ENCODE results near the gene PKMYT1.

The PKMYT1 gene

DNA sequence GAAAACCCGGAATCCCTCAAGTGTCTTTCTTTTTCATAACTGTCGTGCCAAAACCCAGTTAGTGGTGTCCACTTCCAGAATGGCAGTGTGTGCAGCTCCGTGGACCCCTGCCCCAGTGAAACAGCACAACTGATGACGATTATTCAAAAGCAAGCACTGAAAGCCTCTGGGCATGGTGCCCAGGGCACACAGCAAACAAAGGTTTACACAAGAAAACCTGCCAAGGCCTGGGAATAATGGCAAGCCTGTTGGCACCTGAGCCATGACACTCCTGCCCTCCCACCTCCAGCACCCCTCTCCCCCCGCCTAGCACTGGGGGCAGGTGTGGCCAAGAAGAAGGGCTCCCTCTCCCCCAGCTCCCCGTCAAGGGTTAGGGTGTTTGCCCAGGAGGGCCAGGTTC lies 2.8 kb downstream of the PKMYT1 start:
- TF ChIP-seq GATA2 (IDR thresholded peaks at IDR 0.05; ENCODE audit: low read depth, low read length) (no peak), GATA3 (IDR thresholded peaks at IDR 0.05; ENCODE audit: low read depth, low read length) (no peak)

DNA sequence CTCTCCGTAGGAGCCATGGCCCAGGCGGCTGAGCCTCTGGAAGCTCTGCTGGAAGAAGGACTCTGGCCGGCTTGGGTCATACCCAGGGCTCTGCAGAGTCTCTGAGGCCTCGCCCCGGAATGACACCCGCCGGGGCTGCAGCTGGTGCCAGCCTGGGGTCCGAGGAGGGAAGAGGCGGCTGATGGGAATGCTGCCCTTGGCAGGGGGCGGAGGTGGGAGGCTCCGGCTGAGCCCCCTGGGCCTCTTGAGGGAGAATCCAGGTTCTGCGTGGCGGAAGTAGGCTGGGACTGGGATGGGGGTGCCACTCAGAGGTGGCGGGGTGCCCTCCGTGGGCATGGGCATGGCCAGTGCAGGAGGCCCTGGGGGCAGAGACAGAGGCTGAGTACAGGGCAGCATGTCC lies 3.6 kb downstream of the PKMYT1 start:
- TF ChIP-seq GATA3 (IDR thresholded peaks at IDR 0.05; ENCODE audit: low read depth, low read length) (no peak), GATA2 (IDR thresholded peaks at IDR 0.05; ENCODE audit: low read depth, low read length) (no peak)

DNA sequence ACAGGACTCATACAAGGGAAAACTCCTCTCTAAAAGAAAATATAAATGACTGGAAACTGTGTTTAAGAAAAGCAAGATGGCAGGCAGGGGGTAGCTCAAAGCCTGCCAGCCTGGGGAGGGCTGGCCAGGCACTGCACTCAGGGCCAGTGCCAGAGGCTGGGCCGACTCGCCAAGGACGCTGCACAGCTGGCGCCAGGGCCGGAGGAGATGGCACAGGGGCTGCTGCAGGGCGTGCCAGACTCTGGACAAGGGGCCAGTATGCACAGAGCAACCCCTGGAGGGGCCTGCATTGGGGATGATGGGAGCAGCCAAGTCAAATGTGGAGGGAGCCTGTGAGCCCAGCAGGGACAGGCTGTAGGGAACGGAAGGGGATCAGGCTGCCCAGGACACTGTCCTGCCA lies 4.0 kb downstream of the PKMYT1 start:
- no peak for TF ChIP-seq GATA3 (IDR thresholded peaks at IDR 0.05; ENCODE audit: low read depth, low read length)
- no peak for TF ChIP-seq GATA2 (IDR thresholded peaks at IDR 0.05; ENCODE audit: low read depth, low read length)

DNA sequence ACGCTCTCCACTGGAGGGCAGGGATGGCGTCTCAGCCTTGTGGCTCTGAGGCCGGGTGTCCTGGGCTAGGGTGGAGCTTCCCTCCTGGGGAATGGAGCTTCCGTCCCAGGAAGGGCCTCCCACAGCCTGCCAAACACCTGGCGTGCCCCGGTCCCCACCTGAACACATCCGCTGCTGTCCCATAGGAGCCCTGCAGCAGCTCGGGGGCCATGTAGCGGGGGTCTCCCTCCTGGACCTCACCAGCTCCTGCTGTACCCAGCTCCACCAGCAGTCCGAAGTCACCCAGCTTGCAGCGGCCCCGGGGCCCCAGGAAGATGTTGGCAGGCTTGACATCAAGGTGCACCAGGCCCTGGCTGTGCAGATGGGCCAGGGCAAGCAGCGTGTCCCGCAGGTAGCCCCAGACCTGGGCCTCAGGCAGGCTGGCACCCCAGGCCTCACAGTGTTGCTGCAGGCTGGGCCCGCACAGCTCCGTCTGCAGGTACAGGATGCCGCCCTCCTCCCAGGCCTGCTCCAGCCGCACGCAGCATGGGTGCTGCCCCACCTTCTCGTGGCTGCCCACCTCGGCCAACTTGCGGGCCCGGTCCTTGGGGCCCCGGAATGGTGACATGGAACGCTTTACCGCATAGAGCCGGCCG lies 5.0 kb downstream of the PKMYT1 start:
- TF ChIP-seq GATA3 (IDR thresholded peaks at IDR 0.05; ENCODE audit: low read depth, low read length) = no peak
- TF ChIP-seq GATA2 (IDR thresholded peaks at IDR 0.05; ENCODE audit: low read depth, low read length) = no peak

DNA sequence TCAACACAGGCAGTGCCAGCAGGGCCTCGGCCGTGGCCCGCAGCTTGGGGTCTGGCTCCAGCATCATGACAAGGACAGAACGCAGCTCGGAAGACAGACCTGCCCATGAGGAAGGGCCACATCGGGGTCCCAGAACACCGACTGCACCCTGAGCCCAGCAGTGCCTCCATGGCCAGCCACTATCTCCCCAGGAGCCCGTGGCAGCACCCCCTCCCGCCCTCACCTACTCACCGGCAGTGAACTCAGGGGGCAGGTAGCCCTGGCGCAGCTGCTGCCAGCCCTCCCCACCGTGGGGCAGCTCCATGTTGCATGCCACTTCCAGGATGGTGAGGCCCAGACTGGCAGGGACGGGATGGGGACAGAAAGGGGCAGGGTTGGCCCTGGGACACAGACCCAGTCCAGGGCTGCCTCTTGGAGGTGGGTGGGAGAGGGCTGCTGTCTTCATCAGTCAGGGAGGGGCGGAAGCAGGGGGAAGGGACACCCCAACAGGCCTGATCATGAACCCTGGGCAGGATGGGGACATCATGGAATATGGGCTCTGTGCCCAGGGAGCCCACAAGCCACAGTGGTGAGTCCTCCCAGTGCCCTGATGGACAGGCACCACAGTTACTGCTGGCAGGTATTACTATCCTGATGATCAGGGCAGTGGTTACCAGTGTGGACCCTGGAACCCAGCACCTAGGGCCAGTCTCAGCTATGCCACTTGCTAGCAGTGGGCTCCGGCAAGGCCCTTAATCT lies 5.8 kb downstream of the PKMYT1 start:
- TF ChIP-seq GATA2 (IDR thresholded peaks at IDR 0.05; ENCODE audit: low read depth, low read length) (no peak), GATA3 (IDR thresholded peaks at IDR 0.05; ENCODE audit: low read depth, low read length) (no peak)

DNA sequence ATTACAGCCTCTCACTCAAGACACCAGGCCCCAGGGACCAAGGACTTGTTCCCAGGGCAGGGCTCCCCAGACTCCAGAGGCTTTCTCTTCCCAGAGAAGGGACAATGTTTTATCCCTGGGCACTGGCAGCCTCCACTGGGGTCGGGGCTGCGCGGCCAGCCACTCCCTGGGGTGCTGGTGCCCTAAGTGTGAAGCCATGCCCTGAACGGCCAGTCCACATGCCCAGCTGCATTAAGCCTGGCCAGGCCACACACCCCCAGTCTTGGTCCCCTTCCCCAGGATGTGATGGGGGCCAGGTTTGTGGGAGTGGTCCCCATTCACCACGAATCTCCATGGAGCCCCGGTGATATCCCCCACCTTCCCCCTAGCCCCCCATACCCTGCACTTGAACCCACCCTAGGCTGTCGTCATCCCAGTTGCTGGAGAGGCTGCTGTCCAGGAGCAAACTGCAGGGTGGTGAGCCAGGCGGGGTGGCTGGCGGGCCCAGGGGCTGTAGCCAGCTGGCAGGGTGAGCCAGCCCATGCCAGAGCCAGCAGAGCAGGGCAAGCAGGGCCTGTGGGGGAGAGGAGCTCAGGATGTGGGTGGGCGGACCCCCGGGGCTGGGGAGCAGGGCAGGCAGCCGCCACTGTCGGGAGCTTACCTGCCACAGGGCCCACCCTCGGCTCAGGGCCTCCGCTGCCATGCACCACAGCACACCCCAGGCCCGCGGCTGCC lies 6.5 kb downstream of the PKMYT1 start:
- TF ChIP-seq GATA3 (IDR thresholded peaks at IDR 0.05; ENCODE audit: low read depth, low read length) (no peak), GATA2 (IDR thresholded peaks at IDR 0.05; ENCODE audit: low read depth, low read length) (no peak)

DNA sequence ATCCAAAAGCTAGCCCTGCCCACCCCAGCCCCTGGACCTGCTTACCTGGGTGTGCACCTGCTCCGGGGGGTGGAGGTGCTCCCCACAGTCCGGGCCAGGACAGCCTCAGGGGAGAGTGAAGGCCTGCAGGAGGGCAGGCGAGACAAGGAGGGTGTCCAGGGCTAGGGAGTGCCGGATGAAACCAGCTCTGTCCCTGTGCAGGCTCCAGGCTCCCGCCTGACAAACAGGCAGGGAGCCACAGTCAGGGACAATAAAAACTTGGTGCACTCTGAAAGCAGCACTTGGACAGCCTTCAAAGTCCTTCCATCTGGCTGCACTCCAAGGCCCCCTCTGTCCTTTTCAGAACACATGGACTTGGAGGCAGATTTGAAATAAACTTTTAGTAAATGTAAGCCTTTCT lies 7.2 kb downstream of the PKMYT1 start:
- TF ChIP-seq GATA3 (IDR thresholded peaks at IDR 0.05; ENCODE audit: low read depth, low read length) (no peak), GATA2 (IDR thresholded peaks at IDR 0.05; ENCODE audit: low read depth, low read length) (no peak)

DNA sequence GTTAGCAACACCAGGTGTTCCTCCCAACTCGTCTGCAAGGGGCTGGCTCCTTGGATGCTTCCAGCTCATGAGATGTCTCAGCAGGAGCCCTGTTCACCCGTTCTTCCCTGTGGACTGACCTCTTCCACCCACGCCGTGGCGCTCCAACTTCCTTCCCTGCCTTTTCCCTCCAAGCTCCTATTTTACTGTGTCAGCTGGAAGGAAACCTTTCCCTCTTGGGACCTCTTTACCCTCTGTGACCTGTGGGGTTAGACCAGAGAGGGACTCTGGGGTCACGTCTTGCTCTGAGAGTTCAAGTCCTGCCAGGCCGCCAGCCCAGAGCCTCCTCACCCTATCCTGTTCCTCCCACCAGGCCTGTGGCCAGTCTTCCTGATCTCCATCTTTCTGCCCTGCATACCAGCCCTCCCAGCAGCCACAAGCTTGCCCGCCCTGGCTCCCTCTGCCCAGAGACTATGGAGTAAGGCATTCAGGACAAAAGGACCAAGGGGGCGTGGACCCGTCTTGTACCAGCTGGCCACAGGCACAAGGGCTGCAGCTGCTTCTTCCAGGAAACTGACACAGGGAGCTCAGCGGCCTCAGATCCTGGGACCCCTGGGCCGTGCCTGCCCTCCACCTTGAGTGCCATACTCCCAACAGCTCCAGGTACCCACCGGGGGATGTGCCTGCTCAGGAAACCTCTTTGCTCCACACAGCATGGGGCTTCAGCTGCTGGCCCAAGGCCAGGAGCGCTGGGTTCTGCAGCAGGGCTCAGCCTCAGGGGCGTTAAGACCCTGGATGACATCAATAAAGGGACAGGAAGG lies 8.1 kb downstream of the PKMYT1 start:
- no peak for TF ChIP-seq GATA3 (IDR thresholded peaks at IDR 0.05; ENCODE audit: low read depth, low read length)
- TF ChIP-seq GATA2 (IDR thresholded peaks at IDR 0.05; ENCODE audit: low read depth, low read length) = no peak

DNA sequence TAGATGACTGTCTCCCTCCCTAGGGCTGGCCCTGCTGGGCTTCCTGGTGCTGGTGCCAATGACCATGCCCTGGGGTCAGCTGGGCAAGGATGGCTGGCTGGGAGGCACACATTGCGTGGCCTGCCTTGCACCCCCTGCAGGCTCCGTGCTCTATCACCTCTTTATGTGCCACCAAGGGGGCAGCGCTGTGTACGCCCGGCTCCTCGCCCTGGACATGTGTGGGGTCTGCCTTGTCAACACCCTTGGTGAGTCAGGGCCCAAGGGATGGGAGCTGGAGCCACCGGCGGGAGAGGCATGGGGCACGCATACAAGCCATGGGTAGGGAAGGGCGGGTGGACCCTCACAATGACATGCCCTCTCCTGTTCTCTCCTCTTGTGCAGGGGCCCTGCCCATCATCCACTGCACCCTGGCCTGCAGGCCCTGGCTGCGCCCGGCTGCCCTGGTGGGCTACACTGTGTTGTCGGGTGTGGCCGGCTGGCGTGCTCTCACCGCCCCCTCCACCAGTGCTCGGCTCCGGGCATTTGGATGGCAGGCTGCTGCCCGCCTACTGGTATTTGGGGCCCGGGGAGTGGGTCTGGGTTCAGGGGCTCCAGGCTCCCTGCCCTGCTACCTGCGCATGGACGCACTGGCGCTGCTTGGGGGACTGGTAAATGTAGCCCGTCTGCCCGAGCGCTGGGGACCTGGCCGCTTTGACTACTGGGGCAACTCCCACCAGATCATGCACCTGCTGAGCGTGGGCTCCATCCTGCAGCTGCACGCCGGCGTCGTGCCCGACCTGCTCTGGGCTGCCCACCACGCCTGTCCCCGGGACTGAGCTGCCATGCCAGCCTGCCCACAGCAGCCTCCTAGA lies 8.9 kb downstream of the PKMYT1 start:
- no peak for TF ChIP-seq GATA3 (IDR thresholded peaks at IDR 0.05; ENCODE audit: low read depth, low read length)
- TF ChIP-seq GATA2 (IDR thresholded peaks at IDR 0.05; ENCODE audit: low read depth, low read length) = no peak

DNA sequence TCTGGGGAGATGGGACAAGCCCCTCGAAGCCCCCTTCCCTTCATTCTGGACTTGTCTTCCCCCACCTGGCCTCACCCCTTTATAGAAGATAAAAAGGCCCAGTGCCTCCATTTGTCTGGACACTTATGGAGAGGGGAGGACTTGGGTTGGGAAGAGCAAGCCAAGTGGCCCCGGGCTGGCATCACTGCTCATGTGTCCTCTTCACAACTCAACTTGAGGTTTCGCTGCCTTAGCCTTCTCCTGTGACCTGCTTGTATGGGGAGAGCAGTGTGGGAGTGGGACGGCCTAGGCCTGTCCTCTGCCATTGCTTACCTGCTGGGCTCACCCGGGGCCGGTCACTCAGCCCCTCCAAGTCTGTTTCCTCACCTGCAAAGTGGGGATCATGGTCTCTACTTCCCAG lies 9.7 kb downstream of the PKMYT1 start:
- TF ChIP-seq GATA3 (IDR thresholded peaks at IDR 0.05; ENCODE audit: low read depth, low read length) (no peak), GATA2 (IDR thresholded peaks at IDR 0.05; ENCODE audit: low read depth, low read length) (no peak)

DNA sequence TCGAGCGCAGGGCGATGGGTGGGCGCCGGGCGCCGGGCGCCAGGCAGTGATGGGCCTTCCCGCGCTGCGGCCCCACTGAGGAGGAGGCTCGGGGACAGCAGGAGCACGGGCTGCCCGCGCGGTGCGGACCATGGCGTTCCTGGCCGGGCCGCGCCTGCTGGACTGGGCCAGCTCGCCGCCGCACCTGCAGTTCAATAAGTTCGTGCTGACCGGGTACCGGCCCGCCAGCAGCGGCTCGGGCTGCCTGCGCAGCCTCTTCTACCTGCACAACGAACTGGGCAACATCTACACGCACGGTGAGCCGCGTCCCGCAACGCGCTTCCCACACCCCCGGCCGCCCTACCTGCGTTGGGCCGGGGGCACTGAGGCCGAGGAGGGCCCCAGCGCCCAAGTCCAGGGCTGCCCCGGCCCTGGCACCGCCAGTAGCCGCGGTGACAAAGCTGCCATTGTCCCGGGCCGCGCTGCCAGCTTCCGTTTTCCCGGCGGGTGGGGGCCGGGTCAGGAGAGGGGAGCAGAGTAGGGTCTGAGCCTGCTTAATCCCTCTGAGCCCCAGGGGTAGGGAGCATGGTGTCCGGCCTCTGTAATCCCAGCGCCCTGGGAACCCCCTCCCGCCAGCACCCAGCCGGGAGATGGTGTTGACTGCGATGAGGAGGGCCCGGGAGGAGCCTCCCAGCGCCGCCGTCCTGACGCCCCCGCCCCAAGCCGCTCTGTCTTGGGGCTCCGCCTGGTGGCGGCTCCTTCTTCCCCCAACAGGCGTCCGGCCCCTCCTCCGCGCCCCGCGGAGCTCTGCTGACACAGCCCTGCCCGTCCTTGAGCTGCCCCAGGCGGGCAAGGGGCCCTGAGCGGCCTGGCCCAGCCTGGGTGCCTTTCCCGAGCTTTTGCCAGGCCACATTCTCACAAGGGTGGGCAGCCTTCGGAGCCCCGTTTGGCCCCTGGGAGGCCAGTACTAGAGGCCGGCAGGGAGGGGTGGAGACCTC lies 10.4 kb downstream of the PKMYT1 start:
- no peak for TF ChIP-seq GATA3 (IDR thresholded peaks at IDR 0.05; ENCODE audit: low read depth, low read length)
- no peak for TF ChIP-seq GATA2 (IDR thresholded peaks at IDR 0.05; ENCODE audit: low read depth, low read length)
